Medulla oblongata (tissue), 1 donor: ENCODE measurements around the gene TNFSF12.

ENCODE experiments used
- DNase-seq: peaks from one replicate; pipeline ENCODE4 v3.0.0-alpha.2; 2015; ENCODE audit errors: extremely low spot score

The TNFSF12 gene

DNA sequence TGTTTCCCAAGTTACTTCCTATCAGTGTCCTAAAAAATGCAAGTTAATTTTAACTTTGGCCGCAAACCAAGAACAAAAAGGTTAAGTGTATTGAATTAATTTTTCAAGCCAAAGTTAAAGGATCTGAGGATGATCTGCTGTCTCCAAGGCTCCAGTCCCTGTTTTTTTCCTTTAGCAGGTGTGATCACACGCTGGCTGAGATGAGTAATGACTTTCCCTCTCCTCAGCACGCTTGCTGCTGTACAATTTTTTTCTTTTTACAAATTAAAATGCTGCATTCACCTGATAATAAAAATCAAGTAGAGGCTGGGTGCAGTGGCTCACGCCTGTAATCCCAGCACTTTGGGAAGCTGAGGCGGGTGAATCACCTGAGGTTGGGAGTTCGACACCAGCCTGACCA is 3.9 kb upstream of the TNFSF12 start:
- DNase-seq: no peak

DNA sequence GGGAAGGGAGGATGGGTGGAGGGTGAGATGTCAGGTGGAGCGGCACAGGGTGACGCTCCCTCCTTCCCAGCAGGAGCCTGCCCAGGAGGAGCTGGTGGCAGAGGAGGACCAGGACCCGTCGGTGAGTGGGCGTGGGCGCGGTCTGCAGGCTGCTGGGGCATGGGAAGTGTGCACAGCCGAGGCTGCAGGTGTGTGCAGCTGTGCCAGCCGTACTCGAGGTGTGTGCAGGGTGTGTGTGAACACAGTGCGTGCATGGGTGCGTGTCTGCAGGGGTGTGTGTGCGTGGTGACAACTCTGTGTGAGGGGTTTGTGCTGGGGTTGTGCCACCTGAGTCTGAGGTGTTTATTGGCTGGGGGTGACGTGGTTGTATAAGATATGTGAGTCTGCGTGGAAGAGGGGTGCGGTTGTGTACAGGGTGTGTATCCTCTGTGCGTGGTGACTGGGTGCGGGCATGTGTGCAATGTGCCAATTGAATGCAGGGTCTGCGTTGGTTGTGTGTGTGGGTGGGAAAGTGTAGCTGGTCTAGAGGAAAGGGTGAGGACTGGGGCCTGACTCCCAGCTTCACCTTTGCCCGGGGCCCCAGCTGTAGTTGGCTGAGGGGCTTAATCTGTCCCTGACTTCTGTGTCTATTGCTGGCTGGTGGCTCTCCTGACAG is 670 bp downstream of the TNFSF12 start:
- no peak for DNase-seq

DNA sequence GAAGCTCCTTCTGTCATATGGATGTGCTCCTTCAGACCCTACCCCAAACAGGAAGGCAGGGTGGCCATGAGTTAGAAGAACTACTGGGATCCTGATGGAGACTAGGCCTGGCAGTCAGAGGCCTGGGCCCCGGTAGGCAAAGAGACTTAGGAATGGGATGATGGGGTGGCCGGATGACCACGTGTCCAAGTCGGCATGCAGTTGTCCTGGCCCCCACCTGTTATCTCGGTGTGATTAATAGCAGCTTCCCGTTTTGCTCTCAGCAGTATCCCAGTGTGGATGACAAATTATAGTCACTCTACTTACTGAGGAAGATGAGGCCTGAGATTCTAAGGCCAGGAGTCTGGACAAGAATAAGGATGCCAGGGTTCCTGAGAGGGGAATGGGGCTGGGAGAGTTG is 1.5 kb downstream of the TNFSF12 start:
- no peak for DNase-seq

DNA sequence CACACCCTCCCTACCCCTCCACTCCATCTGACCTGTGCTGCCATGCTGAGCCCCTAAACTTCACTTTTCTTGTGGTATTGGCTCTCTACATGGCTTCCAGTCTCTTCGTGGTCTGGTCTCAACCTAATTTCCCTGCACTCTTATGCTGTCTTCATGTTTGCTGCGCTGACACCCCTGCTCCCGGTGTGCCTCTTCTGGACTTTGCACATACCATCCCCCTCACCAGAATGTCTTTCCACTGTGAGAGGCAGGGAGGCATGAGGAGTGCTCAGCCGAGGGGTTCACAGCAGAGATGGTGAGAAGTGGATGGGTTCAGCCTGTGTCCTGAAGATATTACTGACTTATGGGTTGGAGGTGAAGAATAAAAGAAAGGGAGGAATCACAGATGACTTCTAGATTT is 2.5 kb downstream of the TNFSF12 start:
- DNase-seq: no peak

DNA sequence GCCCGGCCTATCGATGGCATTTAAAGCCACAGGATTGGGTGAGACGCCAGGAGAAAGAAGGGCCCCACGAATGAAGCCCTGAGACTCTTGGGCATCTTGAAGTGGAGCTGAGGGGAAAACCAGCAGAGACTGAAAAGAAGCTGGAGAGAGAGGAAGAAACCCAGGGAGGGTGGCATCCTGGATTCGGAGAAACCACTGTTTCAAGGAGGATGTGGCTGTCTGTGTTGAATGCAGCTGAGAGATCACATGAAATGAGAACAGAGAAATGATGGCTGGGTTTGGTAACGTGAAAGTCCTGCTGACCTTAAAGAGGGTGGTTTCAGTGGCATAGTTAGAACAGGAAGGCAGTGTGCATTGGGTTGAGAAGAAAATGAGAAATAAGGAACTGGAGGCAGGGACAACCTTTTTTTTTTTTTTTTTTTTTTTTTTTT is 3.8 kb downstream of the TNFSF12 start:
- DNase-seq: peak; percentile 79

DNA sequence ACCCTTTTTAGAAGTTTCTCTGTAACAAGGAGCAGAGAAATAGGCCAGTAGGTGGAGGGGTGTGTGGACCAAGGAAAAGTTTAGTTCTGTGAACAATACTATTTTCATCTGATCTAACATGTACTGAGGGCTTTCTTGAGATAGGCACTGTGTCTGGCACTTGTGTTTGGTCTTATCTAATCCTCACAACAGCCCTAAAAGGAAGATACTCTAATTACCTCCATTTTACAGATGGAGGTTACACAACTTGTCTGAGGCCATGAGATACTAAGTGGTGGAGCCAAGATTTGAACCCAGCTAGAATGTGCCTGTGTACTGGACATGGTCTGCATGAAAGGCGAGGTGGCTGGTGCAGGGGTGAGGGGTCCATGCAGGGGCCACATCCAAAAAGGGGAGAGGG is 4.5 kb downstream of the TNFSF12 start:
- DNase-seq: no peak

DNA sequence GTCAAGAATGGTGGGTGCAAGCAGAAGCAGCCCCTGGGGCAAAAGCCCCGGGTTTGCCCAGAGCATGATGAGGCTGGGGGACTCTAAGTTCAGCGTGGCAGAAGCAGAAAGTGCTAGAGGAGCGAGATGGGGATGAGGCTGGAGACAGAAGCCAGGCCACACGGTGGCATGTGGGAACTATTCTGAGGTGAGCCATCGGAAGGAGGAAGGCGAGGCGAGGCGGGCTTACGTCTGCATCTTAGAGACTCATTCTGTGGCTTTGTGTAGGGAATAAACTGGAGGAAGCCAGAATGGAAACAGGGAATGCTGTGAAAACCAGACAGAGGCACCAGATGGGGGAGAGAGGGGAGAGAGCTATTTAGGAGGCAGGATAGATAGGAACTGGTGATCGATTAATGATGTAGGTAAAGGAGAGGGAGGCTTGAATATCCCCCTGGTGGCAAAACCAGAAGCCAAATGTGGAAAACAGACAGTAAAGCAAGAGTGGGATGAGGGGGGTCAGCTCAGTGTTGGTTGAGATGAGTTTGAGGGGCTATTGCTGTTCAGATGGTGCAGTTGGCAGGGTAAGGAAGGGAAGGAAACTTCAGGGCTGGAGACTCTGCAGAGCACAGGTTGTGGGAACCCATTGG is 6.6 kb downstream of the TNFSF12 start:
- DNase-seq: no peak

DNA sequence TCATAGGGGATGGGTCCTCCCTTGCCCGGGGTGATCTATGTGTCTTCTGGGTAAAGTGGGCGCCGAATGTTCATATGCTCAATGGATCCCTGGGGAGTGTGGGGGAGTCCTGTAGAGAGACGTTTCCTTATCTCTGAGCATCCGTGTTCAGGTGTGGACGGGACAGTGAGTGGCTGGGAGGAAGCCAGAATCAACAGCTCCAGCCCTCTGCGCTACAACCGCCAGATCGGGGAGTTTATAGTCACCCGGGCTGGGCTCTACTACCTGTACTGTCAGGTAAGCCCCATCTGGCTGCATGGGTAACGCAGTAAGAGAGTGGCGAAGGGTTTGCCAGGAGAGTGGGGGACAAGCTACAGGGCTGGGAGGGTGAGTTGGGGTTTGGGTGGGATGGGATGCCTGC is 7.8 kb downstream of the TNFSF12 start:
- no peak for DNase-seq

DNA sequence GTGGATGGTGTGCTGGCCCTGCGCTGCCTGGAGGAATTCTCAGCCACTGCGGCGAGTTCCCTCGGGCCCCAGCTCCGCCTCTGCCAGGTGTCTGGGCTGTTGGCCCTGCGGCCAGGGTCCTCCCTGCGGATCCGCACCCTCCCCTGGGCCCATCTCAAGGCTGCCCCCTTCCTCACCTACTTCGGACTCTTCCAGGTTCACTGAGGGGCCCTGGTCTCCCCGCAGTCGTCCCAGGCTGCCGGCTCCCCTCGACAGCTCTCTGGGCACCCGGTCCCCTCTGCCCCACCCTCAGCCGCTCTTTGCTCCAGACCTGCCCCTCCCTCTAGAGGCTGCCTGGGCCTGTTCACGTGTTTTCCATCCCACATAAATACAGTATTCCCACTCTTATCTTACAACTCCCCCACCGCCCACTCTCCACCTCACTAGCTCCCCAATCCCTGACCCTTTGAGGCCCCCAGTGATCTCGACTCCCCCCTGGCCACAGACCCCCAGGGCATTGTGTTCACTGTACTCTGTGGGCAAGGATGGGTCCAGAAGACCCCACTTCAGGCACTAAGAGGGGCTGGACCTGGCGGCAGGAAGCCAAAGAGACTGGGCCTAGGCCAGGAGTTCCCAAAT is 8.4 kb downstream of the TNFSF12 start:
- DNase-seq: no peak

DNA sequence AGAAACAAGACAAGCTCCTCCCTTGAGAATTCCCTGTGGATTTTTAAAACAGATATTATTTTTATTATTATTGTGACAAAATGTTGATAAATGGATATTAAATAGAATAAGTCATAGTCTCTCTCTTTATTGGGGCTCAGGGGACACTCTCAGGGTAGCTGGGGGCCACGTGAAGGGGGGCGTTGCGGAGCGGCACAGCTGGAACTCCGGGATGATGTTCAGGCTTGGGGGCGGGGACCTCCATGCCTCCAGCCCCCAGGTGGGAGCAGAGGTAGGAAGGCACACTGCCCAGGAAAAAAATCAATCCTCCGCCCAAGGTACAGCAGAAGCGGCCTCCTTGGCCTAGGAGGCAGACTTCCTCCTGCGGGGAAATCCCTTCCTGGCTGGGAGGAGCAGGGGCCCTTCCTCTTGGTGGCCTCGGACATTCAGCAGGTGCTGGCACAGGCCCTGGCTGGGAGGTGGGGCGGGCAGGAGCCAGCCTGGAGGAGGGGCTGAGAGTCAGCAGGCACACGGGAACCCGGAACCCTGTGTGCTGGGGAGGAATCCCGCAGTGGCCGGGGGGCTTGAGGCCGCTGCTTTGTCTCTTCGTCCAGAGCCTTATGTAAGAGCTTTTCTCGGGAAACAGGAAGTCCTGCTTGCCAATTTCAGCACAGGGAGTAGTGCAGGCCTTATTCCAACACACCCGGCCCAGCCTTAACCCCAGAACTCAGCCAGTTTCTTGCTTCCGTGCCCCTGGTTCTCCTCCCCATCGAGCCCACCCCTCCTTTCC is 9.1 kb downstream of the TNFSF12 start:
- DNase-seq: peak; percentile 90

DNA sequence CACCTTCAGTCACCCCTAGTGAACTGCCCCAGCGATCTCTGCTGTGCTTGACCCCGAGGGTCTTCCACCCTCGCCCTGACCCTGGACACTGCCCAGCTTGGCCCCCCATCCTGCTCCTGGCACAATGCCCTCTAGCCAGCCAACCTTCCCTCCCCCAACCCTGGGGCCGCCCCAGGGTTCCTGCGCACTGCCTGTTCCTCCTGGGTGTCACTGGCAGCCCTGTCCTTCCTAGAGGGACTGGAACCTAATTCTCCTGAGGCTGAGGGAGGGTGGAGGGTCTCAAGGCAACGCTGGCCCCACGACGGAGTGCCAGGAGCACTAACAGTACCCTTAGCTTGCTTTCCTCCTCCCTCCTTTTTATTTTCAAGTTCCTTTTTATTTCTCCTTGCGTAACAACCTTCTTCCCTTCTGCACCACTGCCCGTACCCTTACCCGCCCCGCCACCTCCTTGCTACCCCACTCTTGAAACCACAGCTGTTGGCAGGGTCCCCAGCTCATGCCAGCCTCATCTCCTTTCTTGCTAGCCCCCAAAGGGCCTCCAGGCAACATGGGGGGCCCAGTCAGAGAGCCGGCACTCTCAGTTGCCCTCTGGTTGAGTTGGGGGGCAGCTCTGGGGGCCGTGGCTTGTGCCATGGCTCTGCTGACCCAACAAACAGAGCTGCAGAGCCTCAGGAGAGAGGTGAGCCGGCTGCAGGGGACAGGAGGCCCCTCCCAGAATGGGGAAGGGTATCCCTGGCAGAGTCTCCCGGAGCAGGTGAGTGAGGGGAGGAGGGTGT is 9.9 kb downstream of the TNFSF12 start, which contains the start of gene TNFSF13:
Gene TNFSF13 (plus strand): TSS at position 207 of the 776 bp plus-strand sequence. CDS start 290 bp downstream, at position 497.
- peak; percentile 56 for DNase-seq

DNA sequence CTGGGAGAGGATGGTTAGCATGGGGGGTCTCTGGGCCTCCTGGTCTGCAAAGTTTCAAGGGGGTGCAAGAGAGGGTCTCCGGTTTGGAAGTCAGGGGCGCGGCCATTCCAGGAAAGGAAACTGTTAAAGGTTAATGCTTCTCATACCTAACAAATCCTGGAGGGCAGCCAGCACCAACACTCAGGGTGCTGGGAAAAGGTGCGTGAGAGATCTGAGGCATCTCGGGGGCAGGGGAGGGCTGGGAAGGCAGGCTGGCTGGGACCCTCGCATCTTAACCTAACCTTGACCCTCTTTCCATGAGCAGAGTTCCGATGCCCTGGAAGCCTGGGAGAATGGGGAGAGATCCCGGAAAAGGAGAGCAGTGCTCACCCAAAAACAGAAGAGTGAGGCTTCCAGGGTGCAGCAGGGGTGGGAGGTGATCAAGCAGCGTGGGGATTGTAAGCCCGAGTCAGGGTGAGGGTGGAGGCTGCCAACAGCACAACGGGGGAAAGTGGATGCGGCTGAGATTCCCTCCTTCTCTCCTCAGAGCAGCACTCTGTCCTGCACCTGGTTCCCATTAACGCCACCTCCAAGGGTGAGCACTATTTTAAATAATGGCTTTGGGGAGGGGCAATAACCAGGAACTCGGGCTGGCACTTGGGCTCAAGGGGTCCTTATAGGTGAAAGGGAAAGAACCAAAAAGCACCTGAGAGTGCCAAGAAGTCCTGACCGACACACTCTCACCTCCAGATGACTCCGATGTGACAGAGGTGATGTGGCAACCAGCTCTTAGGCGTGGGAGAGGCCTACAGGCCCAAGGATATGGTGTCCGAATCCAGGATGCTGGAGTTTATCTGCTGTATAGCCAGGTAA is 10.7 kb downstream of the TNFSF12 start:
- no peak for DNase-seq

DNA sequence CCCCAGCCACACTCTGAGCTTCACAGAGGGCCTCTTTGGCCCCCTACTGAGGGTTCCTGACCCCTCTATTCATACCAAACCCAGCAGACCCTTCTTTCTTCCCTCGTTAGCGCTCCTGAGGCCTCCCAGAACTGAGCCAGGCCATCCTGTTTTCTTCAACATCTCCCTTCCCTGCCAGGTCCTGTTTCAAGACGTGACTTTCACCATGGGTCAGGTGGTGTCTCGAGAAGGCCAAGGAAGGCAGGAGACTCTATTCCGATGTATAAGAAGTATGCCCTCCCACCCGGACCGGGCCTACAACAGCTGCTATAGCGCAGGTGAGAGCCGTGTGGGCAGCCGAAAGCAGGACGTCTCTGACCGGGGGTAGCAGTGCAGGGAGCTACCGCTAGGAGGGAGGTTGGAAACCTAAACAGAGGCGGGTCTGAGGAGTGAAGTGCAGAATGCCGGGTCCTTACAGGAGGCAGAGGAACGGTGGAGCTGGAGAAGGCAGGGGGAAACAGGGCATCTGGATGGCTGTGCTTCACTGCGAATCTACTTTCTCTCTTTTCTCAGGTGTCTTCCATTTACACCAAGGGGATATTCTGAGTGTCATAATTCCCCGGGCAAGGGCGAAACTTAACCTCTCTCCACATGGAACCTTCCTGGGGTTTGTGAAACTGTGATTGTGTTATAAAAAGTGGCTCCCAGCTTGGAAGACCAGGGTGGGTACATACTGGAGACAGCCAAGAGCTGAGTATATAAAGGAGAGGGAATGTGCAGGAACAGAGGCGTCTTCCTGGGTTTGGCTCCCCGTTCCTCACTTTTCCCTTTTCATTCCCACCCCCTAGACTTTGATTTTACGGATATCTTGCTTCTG is 11.5 kb downstream of the TNFSF12 start:
- DNase-seq: peak; percentile 44

DNA sequence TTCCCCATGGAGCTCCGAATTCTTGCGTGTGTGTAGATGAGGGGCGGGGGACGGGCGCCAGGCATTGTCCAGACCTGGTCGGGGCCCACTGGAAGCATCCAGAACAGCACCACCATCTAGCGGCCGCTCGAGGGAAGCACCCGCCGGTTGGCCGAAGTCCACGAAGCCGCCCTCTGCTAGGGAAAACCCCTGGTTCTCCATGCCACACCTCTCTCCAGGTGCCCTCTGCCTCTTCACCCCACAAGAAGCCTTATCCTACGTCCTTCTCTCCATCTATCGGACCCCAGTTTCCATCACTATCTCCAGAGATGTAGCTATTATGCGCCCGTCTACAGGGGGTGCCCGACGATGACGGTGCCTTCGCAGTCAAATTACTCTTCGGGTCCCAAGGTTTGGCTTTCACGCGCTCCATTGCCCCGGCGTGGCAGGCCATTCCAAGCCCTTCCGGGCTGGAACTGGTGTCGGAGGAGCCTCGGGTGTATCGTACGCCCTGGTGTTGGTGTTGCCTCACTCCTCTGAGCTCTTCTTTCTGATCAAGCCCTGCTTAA is 12.2 kb downstream of the TNFSF12 start:
- DNase-seq: peak; percentile 89

DNA sequence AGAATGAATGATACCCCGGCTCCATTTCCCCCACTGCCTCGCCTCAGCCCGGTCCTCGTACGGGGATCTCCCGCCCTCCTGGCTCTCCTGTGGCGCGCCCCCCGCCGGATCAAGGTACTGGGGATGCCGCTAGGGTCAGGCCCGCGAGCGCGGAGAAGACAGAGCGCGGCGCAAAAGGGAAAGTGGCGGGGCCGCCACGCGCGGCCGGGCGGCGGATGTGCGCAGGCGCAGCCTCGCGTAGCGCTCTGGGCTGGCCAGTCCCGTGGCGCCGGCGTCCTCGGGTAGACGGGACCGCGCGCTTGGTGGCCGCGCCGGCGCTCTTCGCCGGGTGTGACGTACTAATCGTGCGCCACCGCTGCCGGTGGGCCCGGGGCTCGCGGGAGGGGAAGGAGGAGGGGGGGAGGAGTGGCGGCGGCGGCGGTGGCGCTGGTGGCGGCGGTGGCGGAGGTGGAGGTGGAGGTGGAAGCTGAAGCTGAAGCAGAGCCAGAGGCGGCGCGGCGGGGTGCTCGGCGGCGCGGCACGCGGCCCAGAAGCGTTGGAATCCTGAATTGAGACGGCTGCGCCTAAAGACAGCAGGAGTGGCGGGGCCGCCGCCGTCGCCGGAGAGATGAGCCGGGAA is 12.8 kb downstream of the TNFSF12 start, which contains the start of gene SENP3:
Gene SENP3 (plus strand): TSS at position 331 of the 619 bp plus-strand sequence. CDS start 1,158 bp downstream, outside the sequence.
- DNase-seq: peak; percentile 90

DNA sequence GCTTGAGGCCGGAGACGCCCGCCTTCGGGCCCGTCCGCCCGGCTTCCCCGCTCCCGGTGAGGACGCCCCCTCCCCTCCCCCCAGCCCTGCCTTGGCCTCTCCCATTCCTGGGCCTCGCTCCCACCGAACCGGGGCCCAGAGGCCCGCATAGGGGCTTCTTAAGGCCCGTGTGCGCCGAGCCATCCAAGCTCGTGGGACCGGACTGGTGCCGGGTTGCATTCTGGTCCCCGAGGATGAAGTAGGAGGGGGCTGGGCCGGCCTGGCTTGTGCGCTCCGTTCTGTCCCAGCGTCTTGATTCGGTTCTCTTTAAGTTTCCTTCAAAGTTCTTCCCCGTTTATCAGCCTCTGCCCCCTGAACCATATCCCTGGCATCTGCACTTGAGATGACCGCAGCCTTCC is 13.3 kb downstream of the TNFSF12 start:
- no peak for DNase-seq

DNA sequence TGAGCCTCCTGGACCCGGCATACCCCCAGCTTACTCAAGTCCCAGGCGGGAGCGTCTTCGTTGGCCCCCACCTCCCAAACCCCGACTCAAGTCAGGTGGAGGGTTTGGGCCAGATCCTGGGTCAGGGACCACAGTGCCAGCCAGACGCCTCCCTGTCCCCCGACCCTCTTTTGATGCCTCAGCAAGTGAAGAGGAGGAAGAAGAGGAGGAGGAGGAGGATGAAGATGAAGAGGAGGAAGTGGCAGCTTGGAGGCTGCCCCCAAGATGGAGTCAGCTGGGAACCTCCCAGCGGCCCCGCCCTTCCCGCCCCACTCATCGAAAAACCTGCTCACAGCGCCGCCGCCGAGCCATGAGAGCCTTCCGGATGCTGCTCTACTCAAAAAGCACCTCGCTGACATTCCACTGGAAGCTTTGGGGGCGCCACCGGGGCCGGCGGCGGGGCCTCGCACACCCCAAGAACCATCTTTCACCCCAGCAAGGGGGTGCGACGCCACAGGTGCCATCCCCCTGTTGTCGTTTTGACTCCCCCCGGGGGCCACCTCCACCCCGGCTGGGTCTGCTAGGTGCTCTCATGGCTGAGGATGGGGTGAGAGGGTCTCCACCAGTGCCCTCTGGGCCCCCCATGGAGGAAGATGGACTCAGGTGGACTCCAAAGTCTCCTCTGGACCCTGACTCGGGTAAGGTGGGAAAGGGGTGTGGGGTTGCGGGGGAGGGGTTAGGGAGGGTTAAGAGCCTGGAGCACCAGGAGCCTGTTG is 14.4 kb downstream of the TNFSF12 start:
- DNase-seq: no peak

DNA sequence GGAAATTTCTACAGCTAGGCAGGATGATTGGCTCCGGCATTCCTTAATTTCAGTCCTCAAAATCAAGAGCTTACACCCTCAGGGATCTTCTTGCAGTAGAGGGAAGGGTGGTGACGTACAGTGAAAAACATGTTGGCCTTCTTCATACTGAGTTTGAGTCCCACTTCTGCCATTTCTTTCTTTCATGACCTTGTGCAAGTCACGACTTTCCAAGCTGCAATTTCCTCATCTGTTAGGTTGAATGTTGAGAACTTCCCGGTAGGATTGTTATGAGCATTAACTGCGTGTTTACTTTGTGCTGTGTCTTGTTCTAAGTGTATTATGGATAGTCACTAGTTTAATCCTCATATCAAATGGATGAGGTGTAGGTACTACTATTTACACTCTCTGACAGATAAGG is 20.7 kb downstream of the TNFSF12 start:
- no peak for DNase-seq
